ENCODE data around the gene TOR1AIP2.

TOR1AIP2 gene

DNA sequence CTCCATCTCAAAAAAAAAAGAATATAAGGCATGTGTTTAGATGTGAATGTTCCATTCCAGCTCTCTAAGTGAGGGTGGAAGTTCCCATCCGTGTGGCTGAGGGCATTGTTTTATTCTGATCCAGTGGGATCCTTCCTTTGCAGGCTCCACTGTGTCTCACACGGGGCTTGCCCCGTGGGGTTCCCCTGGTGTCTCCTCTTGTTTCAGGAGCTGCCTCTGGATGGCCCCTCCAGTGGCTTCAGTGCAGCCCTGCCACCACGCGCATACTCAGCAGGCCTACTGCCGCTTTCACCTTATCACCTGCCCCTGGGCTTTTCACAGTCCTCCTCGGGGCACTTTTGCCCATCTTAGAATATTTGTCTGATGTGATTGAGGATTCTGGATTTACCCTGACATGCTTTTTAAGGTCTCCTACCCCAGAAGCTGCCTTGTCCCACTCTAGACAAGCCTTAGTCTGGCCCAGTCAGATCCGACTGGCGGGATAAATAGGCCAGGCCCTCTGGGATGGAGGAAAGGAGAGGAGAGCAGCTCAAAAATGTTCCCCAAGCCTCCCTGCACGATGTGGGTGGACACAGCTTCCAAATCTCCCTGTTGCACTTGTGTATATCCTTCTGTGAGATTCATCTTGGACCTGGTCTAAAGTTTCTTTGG lies 79.3 kb downstream of the TOR1AIP2 start:
- H4K20me1 ChIP-seq (ENCODE audit: low read depth, low read length): no peaks in the 10 kb centered on the region
- TF ChIP-seq, protein P1, sequence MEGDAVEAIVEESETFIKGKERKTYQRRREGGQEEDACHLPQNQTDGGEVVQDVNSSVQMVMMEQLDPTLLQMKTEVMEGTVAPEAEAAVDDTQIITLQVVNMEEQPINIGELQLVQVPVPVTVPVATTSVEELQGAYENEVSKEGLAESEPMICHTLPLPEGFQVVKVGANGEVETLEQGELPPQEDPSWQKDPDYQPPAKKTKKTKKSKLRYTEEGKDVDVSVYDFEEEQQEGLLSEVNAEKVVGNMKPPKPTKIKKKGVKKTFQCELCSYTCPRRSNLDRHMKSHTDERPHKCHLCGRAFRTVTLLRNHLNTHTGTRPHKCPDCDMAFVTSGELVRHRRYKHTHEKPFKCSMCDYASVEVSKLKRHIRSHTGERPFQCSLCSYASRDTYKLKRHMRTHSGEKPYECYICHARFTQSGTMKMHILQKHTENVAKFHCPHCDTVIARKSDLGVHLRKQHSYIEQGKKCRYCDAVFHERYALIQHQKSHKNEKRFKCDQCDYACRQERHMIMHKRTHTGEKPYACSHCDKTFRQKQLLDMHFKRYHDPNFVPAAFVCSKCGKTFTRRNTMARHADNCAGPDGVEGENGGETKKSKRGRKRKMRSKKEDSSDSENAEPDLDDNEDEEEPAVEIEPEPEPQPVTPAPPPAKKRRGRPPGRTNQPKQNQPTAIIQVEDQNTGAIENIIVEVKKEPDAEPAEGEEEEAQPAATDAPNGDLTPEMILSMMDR (IDR thresholded peaks at IDR 0.05; ENCODE audit: insufficient read depth, low read length, poor library complexity, severe bottlenecking): no peak
- no peak for TF ChIP-seq EZH2phosphoT487 (conservative IDR thresholded peaks at IDR 0.05; ENCODE audit: low read length)
- H3K9me3 ChIP-seq (ENCODE audit: insufficient read depth, low read length): no peaks in the 10 kb centered on the region
- no peaks in the 10 kb centered on the region for H3K79me2 ChIP-seq (ENCODE audit: insufficient read depth, low read length)
- H3K9me2 ChIP-seq (replicated peaks; ENCODE audit: insufficient read depth, low read length): no peaks in the 10 kb centered on the region
- H3K9ac ChIP-seq (ENCODE audit: low read length): no peak overlapping the region
- no peak overlapping the region for H3K4me2 ChIP-seq (ENCODE audit: low read depth, low read length, poor library complexity, severe bottlenecking)
- H3K27ac ChIP-seq (ENCODE audit: low read depth, low read length): no peak overlapping the region
- no peak overlapping the region for H2AFZ ChIP-seq (ENCODE audit: low read depth, low read length, severe bottlenecking)
- no peaks in the 10 kb centered on the region for H3K36me3 ChIP-seq (ENCODE audit: low read length)
- H3K4me3 ChIP-seq (ENCODE audit: insufficient read depth, low read length, poor library complexity, severe bottlenecking): no peak overlapping the region
- no peaks in the 10 kb centered on the region for H3F3A ChIP-seq (ENCODE audit: insufficient read depth)
- no peaks in the 10 kb centered on the region for H3K27me3 ChIP-seq (ENCODE audit: low read length)

DNA sequence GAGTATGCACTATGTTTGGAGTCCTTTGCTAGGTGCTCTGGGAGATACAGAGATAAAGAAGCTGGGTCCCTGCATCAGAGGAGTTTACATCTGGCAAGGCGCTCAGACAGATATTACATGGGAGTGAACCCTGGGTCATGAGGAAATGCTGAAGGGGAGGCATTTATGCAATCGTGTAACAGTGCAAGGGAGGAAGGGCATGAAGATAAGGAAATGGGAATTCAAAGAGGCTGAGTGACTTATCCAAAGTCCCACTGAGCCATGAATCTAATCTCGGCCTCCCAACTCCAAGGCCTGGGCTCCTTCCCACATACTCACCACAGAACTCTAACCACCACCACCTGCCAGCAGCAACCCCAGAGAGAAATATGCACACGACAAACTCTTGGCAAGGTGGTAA lies 82.9 kb downstream of the TOR1AIP2 start:
- Histone ChIP-seq H3K36me3 (ENCODE audit: low read length) (no peaks in the 10 kb centered on the region), H3K9ac (ENCODE audit: low read length) (no peak overlapping the region), H3K27ac (ENCODE audit: low read depth, low read length) (no peak overlapping the region), H3K9me2 (replicated peaks; ENCODE audit: insufficient read depth, low read length) (no peaks in the 10 kb centered on the region), H3K9me3 (ENCODE audit: insufficient read depth, low read length) (no peaks in the 10 kb centered on the region), H3K4me2 (ENCODE audit: low read depth, low read length, poor library complexity, severe bottlenecking) (no peak overlapping the region), H3K27me3 (ENCODE audit: low read length) (no peaks in the 10 kb centered on the region), H4K20me1 (ENCODE audit: low read depth, low read length) (no peaks in the 10 kb centered on the region), H3K79me2 (ENCODE audit: insufficient read depth, low read length) (no peaks in the 10 kb centered on the region), H2AFZ (ENCODE audit: low read depth, low read length, severe bottlenecking) (no peak overlapping the region), H3K4me3 (ENCODE audit: insufficient read depth, low read length, poor library complexity, severe bottlenecking) (no peak overlapping the region), H3F3A (ENCODE audit: insufficient read depth) (no peaks in the 10 kb centered on the region)
- TF ChIP-seq EZH2phosphoT487 (conservative IDR thresholded peaks at IDR 0.05; ENCODE audit: low read length): no peak
- TF ChIP-seq, protein P1 (IDR thresholded peaks at IDR 0.05; ENCODE audit: insufficient read depth, low read length, poor library complexity, severe bottlenecking): no peak

DNA sequence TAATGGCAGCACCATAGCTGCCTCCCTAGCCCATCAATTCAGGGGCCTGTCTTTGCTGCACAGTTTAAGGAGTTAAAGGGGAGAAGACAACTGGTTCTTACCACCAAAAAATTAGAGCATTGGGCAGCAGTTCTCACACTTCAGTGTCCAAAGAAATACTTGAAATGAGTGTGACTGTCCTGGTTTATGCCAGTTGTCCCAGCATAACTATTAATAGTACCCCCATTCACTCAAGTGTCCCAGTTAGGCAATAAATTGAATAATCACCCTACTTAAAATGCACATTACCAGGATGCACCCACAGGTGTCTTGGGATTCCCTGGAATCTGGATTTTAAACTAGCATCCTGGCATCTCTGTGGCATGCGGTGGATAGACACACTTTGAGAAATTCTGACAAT lies 83.5 kb downstream of the TOR1AIP2 start:
- H3K9ac ChIP-seq (ENCODE audit: low read length): no peak overlapping the region
- H3K4me3 ChIP-seq (ENCODE audit: insufficient read depth, low read length, poor library complexity, severe bottlenecking): no peak overlapping the region
- H3F3A ChIP-seq (ENCODE audit: insufficient read depth): no peaks in the 10 kb centered on the region
- H3K4me2 ChIP-seq (ENCODE audit: low read depth, low read length, poor library complexity, severe bottlenecking): no peak overlapping the region
- no peaks in the 10 kb centered on the region for H4K20me1 ChIP-seq (ENCODE audit: low read depth, low read length)
- no peaks in the 10 kb centered on the region for H3K9me2 ChIP-seq (replicated peaks; ENCODE audit: insufficient read depth, low read length)
- H3K79me2 ChIP-seq (ENCODE audit: insufficient read depth, low read length): no peaks in the 10 kb centered on the region
- no peaks in the 10 kb centered on the region for H3K36me3 ChIP-seq (ENCODE audit: low read length)
- no peak overlapping the region for H2AFZ ChIP-seq (ENCODE audit: low read depth, low read length, severe bottlenecking)
- H3K9me3 ChIP-seq (ENCODE audit: insufficient read depth, low read length): no peaks in the 10 kb centered on the region
- no peak overlapping the region for H3K27ac ChIP-seq (ENCODE audit: low read depth, low read length)
- H3K27me3 ChIP-seq (ENCODE audit: low read length): no peaks in the 10 kb centered on the region
- TF ChIP-seq, protein P1 (IDR thresholded peaks at IDR 0.05; ENCODE audit: insufficient read depth, low read length, poor library complexity, severe bottlenecking): no peak
- no peak for TF ChIP-seq EZH2phosphoT487 (conservative IDR thresholded peaks at IDR 0.05; ENCODE audit: low read length)

Measured in SU-DHL-6 (cell line).